Gastrocnemius medialis (tissue), 4 donors: ENCODE measurements around the gene AUTS2.

Source experiments
- POLR2A ChIP-seq, 2 donors: fragments of 450-650 bp; IDR thresholded peaks; one replicate each; pipeline ENCODE4 v1.6.1; 2017; ENCODE audit warnings: antibody characterized with exemption in 2 of 2, mild to moderate bottlenecking in 2 of 2, moderate library complexity in 2 of 2
- TF ChIP-seq, protein P1 (sequence below), 5 experiments: fragments of 450-650 bp in 3 of 5; fragments of 200-600 bp in 2 of 5; sonication (generic) in 2 of 5; IDR thresholded peaks in 4 of 5; conservative IDR thresholded peaks in 1 of 5; 1 replicate in 4 of 5; 2 replicates in 1 of 5; pipeline ENCODE4 v1.5.1; 2016 to 2019; ENCODE audit warnings: antibody characterized with exemption in 5 of 5, mild to moderate bottlenecking in 3 of 5, moderate library complexity in 3 of 5

DNA sequence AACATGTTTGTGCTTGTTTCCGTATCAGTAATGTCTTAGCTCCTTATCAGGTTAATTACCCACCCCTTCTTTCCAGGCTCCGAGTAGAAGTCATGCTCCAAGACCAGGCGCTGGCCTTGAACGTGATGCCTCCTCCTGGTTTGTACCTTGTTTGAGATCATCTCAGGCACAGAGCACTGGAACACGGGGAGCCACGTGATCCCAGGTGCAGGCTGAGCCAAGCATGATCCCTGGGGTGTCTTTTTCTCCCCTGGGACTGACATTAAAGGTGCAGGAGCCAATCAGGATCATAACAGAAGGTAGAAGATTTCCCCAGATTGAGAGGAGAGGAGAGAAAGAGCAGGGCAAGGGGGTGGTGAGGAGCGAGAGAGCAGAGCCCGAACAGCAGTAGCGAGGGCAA lies 907.6 kb downstream of the AUTS2 start:
- TF ChIP-seq, protein P1, sequence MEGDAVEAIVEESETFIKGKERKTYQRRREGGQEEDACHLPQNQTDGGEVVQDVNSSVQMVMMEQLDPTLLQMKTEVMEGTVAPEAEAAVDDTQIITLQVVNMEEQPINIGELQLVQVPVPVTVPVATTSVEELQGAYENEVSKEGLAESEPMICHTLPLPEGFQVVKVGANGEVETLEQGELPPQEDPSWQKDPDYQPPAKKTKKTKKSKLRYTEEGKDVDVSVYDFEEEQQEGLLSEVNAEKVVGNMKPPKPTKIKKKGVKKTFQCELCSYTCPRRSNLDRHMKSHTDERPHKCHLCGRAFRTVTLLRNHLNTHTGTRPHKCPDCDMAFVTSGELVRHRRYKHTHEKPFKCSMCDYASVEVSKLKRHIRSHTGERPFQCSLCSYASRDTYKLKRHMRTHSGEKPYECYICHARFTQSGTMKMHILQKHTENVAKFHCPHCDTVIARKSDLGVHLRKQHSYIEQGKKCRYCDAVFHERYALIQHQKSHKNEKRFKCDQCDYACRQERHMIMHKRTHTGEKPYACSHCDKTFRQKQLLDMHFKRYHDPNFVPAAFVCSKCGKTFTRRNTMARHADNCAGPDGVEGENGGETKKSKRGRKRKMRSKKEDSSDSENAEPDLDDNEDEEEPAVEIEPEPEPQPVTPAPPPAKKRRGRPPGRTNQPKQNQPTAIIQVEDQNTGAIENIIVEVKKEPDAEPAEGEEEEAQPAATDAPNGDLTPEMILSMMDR (IDR thresholded peaks at IDR 0.05 in 4 of 5, conservative IDR thresholded peaks at IDR 0.05 in 1 of 5) = no peak
- TF ChIP-seq POLR2A (IDR thresholded peaks at IDR 0.05) = no peak
